ENCODE measurements around the gene FADS2.

DNA sequence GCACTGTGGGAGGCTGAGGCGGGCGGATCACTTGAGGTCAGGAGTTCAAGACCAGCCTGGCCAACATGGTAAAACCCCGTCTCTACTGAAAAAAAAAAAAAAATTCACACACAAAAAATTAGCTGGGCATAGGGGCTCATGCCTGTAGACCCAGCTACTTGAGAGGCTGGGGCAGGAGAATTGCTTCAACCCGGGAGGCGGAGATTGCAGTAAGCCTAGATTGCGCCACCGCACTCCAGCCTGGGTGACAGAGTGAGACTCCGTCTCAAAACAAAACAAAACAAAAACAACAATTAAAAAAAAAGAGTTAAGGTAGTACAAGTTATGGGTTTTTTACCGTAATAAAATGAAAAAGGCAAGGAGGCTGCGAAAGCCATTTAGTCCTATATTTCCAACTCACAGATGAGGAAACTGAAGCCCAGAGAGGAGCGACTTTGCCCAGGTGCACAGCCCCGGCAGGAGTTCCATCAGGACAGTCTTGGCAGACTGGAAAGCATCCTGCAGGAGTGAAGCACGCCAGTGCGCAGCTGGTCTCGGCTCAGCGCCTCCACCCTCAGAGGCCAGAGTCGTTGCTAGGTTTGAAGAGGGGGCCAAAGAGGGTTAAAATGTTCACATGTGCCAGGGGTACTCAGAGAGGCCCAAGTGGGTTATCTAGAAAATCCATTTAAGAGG is 67.1 kb downstream of the FADS2 start:
- no peak for TF ChIP-seq TCF4 (CRISPR knock-in tag; IDR thresholded peaks at IDR 0.05; ENCODE audit: borderline replicate concordance)
- no peak for TF ChIP-seq ESRRG (CRISPR knock-in tag; IDR thresholded peaks at IDR 0.05)
- TF ChIP-seq ARNTL (CRISPR knock-in tag; IDR thresholded peaks at IDR 0.05; ENCODE audit: borderline replicate concordance, low read depth) = no peak
